Body of pancreas (tissue), 4 donors: Measurements from ENCODE around the gene ID2. TPM values are rescaled to one million over a fixed set of nuclear protein-coding genes. Genes with fewer than 3 reads are reported as not detected.

Experiments
- ATAC-seq: fragments of 150-250 bp; one replicate; pipeline ENCODE4 v1.9.1; 2016
- DNase-seq, 4 donors: peaks; one replicate each; pipeline ENCODE4 v3.0.0-alpha.2; 2019
- H3K27ac ChIP-seq, 4 donors: fragments of 200-600 bp; sonication (generic); 1 replicate in 3 of 4; 2 replicates in 1 of 4; pipeline versions ENCODE4 v1.5.1 to v1.6.1; 2016 to 2019; ENCODE audit warnings: mild to moderate bottlenecking in 1 of 4, mixed read lengths in 1 of 4, moderate library complexity in 1 of 4
- H3K27me3 ChIP-seq, 2 donors: fragments of 200-600 bp; sonication (generic); one replicate each; pipeline ENCODE4 v1.6.0; 2016; ENCODE audit warnings: mild to moderate bottlenecking in 1 of 2
- H3K36me3 ChIP-seq, 2 donors: fragments of 200-600 bp; sonication (generic); replicated peaks in 1 of 2; 2 replicates each; pipeline ENCODE4 v1.5.1; 2016; ENCODE audit warnings: low read depth in 2 of 2; ENCODE audit not compliant: insufficient read depth in 1 of 2
- H3K4me1 ChIP-seq: fragments of 200-600 bp; sonication (generic); one replicate; pipeline ENCODE4 v1.6.0; 2016
- H3K4me3 ChIP-seq, 2 donors: fragments of 200-600 bp; sonication (generic); 1 replicate in 1 of 2; 2 replicates in 1 of 2; pipeline ENCODE4 v1.5.1; 2016 to 2019
- H3K9me3 ChIP-seq, 3 donors: fragments of 200-600 bp; sonication (generic); 1 replicate in 2 of 3; 2 replicates in 1 of 3; pipeline ENCODE4 v1.5.1; 2016
- CTCF ChIP-seq, 7 experiments: fragments of 450-650 bp in 4 of 7; fragments of 200-600 bp in 3 of 7; sonication (generic) in 3 of 7; IDR thresholded peaks; one replicate each; pipeline ENCODE4 v1.5.1; 2016 to 2019; ENCODE audit warnings: antibody characterized with exemption in 7 of 7
- POLR2A ChIP-seq, 3 donors: fragments of 450-650 bp; IDR thresholded peaks; one replicate each; pipeline ENCODE4 v1.6.1; 2016; ENCODE audit warnings: antibody characterized with exemption in 3 of 3, mild to moderate bottlenecking in 2 of 3
- WGBS, 2 donors: methylation state at CpG; one replicate each; pipeline ENCODE4 v1.1.5; 2017; 5-methylcytosine and 5-hydroxymethylcytosine counted together
- intact Hi-C: fragments of 100-400 bp; cut with DNase I; formaldehyde crosslinking; loops from one replicate; pipeline ENCODE4 v1.15.1; 2023
- total RNA-seq, 2 donors: library from RNA; depleted of rRNA; stranded (reverse); fragments of >200 nt; gene quantifications; one replicate each; pipeline ENCODE4 v1.1.0, GENCODE V29; 2016

The ID2 gene
- total RNA-seq, 2 donors from 2014 or later: 50.3 to 157 TPM

GRCh38 chr2:8673381-8673780, 8.5 kb upstream of the ID2 start:
- DNase-seq: no peak
- Histone ChIP-seq H3K4me3 (no peak overlapping the region), H3K4me1 (peaks cover 44% of the 10 kb centered on the region), H3K36me3 (no peaks in the 10 kb centered on the region), H3K27me3 (no peaks in the 10 kb centered on the region), H3K9me3 (peaks cover 0 to 10% (median 0%) of the 10 kb centered on the region in 3 donors), H3K27ac (no peak overlapping the region)
- WGBS, 2 donors: 81 to 82% methylated on average over 2 to 3 of the region's 3 CpGs
- intact Hi-C loops: no loop called here
- TF ChIP-seq CTCF (IDR thresholded peaks at IDR 0.05) (no peak), POLR2A (IDR thresholded peaks at IDR 0.05) (no peak)
- ATAC-seq: no peak

GRCh38 chr2:8674420-8675009, 7.3 kb upstream of the ID2 start:
- no peaks in the 10 kb centered on the region for H3K36me3 ChIP-seq
- no peak for ATAC-seq
- H3K27me3 ChIP-seq: no peaks in the 10 kb centered on the region
- intact Hi-C loops: no loop called here
- H3K4me3 ChIP-seq: no peak overlapping the region
- TF ChIP-seq POLR2A (IDR thresholded peaks at IDR 0.05) (no peak), CTCF (IDR thresholded peaks at IDR 0.05) (no peak)
- peak overlapping the region in 2 of 4 donors; percentile 99 for H3K27ac ChIP-seq
- 92 to 93% methylated on average over 8 of the region's 8 CpGs for WGBS, 2 donors
- H3K4me1 ChIP-seq: peaks cover 39% of the 10 kb centered on the region
- peaks cover 0 to 10% (median 0%) of the 10 kb centered on the region in 3 donors for H3K9me3 ChIP-seq
- DNase-seq: no peak

GRCh38 chr2:8675543-8675942, 6.3 kb upstream of the ID2 start:
- Histone ChIP-seq H3K27me3 (no peaks in the 10 kb centered on the region), H3K36me3 (no peaks in the 10 kb centered on the region), H3K4me1 (peaks cover 45% of the 10 kb centered on the region), H3K4me3 (no peak overlapping the region), H3K9me3 (peaks cover 0 to 10% (median 0%) of the 10 kb centered on the region in 3 donors), H3K27ac (peak overlapping the region in 3 of 4 donors; percentile 96 to 99 (median 99))
- peak; percentile 42 to 70 (median 49) for DNase-seq
- ATAC-seq: peak; percentile 15
- intact Hi-C loops: no loop called here
- TF ChIP-seq POLR2A (IDR thresholded peaks at IDR 0.05): no peak
- WGBS, 2 donors: 8 to 33% methylated on average over 5 of the region's 5 CpGs

GRCh38 chr2:8676191-8676920, 5.5 kb upstream of the ID2 start:
- peaks cover 0 to 10% (median 0%) of the 10 kb centered on the region in 3 donors for H3K9me3 ChIP-seq
- H3K27ac ChIP-seq: peak overlapping the region; percentile 80 to 99 (median 98)
- no peak overlapping the region for H3K4me3 ChIP-seq
- peaks cover 46% of the 10 kb centered on the region for H3K4me1 ChIP-seq
- peak; percentile 13 to 57 (median 56) for TF ChIP-seq POLR2A (IDR thresholded peaks at IDR 0.05)
- no peak for TF ChIP-seq CTCF (IDR thresholded peaks at IDR 0.05)
- DNase-seq (peak; percentile 73 to 84 (median 78)), ATAC-seq (peak; percentile 10)
- H3K36me3 ChIP-seq: no peaks in the 10 kb centered on the region
- WGBS, 2 donors: 40 to 68% methylated on average over 32 to 51 of the region's 51 CpGs
- no peaks in the 10 kb centered on the region for H3K27me3 ChIP-seq
- intact Hi-C loops: no loop called here

GRCh38 chr2:8676921-8677645, 4.8 kb upstream of the ID2 start:
- Histone ChIP-seq H3K4me3 (no peak overlapping the region), H3K36me3 (no peaks in the 10 kb centered on the region), H3K27me3 (no peaks in the 10 kb centered on the region), H3K9me3 (peaks cover 0 to 10% (median 0%) of the 10 kb centered on the region in 3 donors), H3K27ac (peak overlapping the region; percentile 80 to 99 (median 98)), H3K4me1 (peaks cover 46% of the 10 kb centered on the region)
- TF ChIP-seq POLR2A (IDR thresholded peaks at IDR 0.05) (no peak), CTCF (IDR thresholded peaks at IDR 0.05) (no peak)
- no peak for ATAC-seq
- DNase-seq: no peak
- 27 to 52% methylated on average over 35 of the region's 35 CpGs for WGBS, 2 donors
- intact Hi-C loops: no loop called here
